Hematopoietic multipotent progenitor cell (in vitro differentiated cells): ENCODE data around the gene CAMTA2. TPM values are rescaled to one million over a fixed set of nuclear protein-coding genes. Genes with fewer than 3 reads are reported as not detected.

Experiments
- DNase-seq, 3 donors: peaks; one replicate each; pipeline ENCODE4 v3.0.0-alpha.2; 2011 to 2015; ENCODE audit warnings: low read depth in 2 of 3, low spot score in 2 of 3
- total RNA-seq: library from RNA; depleted of rRNA; stranded (reverse); fragments of >200 nt; gene quantifications from one replicate; pipeline ENCODE4 v1.2.3, GENCODE V29; 2012

CAMTA2 gene
- total RNA-seq, 1 donor = 6.2 TPM

GRCh38 chr17:4948166-4948930 is 39.1 kb downstream of the CAMTA2 start, which contains the start of gene PFN1:
PFN1 (minus strand) TSS chr17:4948530; CDS start chr17:4948394, 136 bp downstream.
- DNase-seq = peak; percentile 82 to 94 (median 92)

GRCh38 chr17:4947411-4948165 is 39.9 kb downstream of the CAMTA2 start:
- peak in 1 of 3 donors; percentile 36 for DNase-seq

- no peak for DNase-seq
These were observed 40.5 kb downstream of the CAMTA2 start for GRCh38 chr17:4947010-4947410.

GRCh38 chr17:4946312-4946976 is 41.0 kb downstream of the CAMTA2 start:
- no peak for DNase-seq

DNA sequence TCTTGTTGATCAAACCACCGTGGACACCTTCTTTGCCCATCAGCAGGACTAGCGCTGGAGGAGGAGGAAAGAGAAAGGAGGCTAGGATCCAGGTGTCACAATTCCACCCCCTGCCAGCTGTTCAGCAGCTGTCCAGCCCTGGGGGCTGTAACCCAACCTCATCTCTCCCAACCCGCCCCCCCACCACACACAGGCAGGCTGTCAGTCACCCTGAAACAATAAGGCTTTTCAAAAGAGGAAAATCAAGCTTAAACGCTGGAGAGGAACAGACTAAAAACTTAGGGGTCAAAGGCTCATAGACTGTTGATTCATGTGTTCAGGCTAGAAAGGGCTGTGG is 41.6 kb downstream of the CAMTA2 start:
- DNase-seq = no peak

DNA sequence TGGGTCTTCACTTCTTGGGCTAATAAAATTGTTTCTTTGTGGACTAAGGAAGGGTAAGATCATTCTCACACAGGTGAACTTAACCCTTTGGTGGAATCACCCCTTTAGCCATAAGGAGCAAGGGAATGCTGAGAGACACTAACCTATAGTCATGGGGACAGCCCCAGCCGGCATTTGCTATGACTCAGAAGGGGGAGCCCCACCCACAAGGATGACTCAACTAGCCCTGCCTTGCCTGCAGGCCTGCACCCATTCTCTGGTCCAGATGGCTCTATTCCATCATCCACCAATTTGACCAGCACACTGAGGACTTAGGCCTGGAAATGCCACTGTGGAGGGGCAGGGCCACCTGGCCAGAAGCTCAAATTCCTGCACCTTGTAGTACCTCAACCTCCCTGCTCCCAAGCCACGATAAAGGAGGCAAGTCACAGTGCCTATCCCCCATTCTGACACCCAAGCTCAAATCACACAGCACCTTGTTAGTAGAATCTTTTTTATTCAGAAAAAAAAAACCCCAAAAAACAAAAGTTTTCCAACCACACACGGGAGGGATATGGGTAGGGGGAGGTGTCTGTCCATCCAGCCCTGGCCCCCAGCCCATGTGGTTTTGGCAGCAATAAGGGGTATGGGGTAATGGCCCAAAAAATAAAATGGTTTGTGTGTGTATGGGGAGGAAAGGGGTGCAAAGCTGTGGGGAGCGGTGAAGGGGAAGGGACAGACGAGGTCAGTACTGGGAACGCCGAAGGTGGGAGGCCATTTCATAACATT is 42.1 kb downstream of the CAMTA2 start:
- peak in 1 of 3 donors; percentile 54 for DNase-seq

DNA sequence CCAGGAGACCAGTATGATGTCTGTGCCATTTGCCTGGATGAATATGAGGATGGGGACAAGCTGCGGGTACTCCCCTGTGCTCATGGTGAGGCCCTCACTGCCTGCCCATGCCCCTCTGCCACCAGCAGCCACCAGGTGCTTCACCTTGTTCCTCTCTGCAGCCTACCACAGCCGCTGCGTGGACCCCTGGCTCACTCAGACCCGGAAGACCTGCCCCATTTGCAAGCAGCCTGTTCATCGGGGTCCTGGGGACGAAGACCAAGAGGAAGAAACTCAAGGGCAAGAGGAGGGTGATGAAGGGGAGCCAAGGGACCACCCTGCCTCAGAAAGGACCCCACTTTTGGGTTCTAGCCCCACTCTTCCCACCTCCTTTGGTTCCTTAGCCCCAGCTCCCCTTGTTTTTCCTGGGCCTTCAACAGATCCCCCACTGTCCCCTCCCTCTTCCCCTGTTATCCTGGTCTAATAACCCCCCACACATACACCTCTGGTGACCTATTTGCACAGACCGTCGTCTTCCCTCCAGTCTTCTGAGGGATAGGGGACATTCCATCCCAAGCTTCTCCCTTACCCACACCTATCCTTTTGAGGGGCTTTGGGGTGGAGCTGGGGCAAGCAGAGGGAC is 42.8 kb downstream of the CAMTA2 start:
- no peak for DNase-seq

- peak in 2 of 3 donors; percentile 54 to 56 for DNase-seq
These were observed 43.3 kb downstream of the CAMTA2 start for GRCh38 chr17:4944163-4944553.

- no peak for DNase-seq
These were observed 44.5 kb downstream of the CAMTA2 start for GRCh38 chr17:4942760-4943508.

DNA sequence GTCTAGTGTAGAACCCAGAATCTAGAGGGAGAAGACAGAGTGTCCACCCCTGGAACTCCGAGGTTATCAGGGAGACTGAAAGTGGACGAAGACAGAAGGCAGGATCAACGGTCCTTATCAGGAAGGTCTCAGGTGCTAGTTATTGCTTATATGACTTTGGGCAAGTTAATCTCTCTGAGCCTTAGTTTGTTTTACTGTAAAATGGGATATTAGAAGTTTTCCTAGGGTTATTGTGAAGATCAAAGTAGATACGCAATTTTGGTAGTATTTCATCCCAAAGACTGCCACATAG is 46.2 kb downstream of the CAMTA2 start:
- no peak for DNase-seq

GRCh38 chr17:4940555-4941318 is 46.7 kb downstream of the CAMTA2 start:
- peak in 1 of 3 donors; percentile 27 for DNase-seq

- DNase-seq = peak; percentile 96 to 100 (median 99)
These were observed 47.5 kb downstream of the CAMTA2 start, which contains the start of the genes RNF167 and SLC25A11 for GRCh38 chr17:4939796-4940554. RNF167 (plus strand) TSS chr17:4940268; CDS start chr17:4940910, 642 bp downstream. SLC25A11 (minus strand) TSS chr17:4940046; CDS start chr17:4939910, 136 bp downstream.

- DNase-seq = no peak
These were observed 48.0 kb downstream of the CAMTA2 start for GRCh38 chr17:4939546-4939795.

- no peak for DNase-seq
These were observed 48.6 kb downstream of the CAMTA2 start for GRCh38 chr17:4938688-4939545.

DNA sequence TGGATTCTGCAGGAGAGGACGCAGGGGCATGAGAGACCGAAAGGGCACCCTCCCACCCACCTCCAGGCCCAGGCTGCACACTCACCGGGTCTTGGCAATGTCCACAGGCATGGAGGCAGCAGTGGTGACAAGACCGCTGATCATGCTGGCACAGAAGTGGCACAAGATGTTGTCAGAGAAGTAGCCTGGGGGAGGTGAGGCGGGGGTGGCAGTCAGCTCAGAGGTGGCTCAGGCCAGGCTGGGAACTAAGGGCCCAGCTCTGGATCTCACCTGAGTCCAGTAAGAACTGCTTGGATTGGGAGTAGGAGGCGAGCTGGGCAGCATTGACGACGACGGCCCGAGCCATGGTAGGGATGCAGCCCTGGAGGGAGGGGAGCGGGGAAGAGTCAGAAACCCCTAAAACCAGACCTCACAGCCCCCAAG is 49.4 kb downstream of the CAMTA2 start:
- no peak for DNase-seq

DNA sequence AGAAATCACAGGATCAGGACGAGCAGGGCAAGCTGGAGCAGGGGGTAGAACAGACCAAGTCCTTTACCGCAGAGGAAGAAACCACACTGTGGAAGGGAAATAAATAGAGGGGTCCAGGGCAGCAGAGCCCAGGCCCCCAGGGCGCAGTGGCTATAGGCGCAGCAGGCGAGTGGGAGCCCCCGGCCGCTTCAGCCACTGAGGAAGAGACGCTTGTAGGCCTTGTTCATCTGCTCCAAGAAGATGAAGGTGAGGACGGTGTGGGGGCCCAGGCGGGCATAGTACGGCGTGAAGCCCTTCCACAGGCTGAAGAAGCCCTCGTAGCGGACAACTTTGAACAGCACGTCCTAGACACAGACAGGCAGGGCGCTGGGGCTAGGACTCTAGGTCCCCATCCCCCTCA is 49.9 kb downstream of the CAMTA2 start:
- no peak for DNase-seq

- no peak for DNase-seq
These were observed 51.0 kb downstream of the CAMTA2 start for GRCh38 chr17:4936436-4936835.
